ENCODE measurements around the gene NFASC.

The NFASC gene

GRCh38 chr1:204988196-204988595, 117.5 kb downstream of the NFASC start:
- no peak for DNase-seq

GRCh38 chr1:204989266-204990058, 118.8 kb downstream of the NFASC start:
- DNase-seq = peak; percentile 74

- no peak for DNase-seq
These were observed 119.5 kb downstream of the NFASC start for GRCh38 chr1:204990059-204990664.

- no peak for DNase-seq
These were observed 120.2 kb downstream of the NFASC start for GRCh38 chr1:204990721-204991341.

GRCh38 chr1:204991342-204991844, 120.7 kb downstream of the NFASC start:
- DNase-seq = no peak

- no peak for DNase-seq
These were observed 121.7 kb downstream of the NFASC start for GRCh38 chr1:204992201-204992997.

- DNase-seq = no peak
These were observed 122.3 kb downstream of the NFASC start for GRCh38 chr1:204992998-204993314.

GRCh38 chr1:204994086-204994862, 123.6 kb downstream of the NFASC start:
- no peak for DNase-seq

- no peak for DNase-seq
These were observed 126.3 kb downstream of the NFASC start for GRCh38 chr1:204996981-204997380.

- DNase-seq = no peak
These were observed 127.1 kb downstream of the NFASC start for GRCh38 chr1:204997591-204998355.

GRCh38 chr1:205001162-205001561, 130.5 kb downstream of the NFASC start:
- DNase-seq = no peak

- DNase-seq = no peak
These were observed 132.0 kb downstream of the NFASC start for GRCh38 chr1:205002705-205003104.

- DNase-seq = no peak
These were observed 132.9 kb downstream of the NFASC start for GRCh38 chr1:205003358-205004131.

- DNase-seq = no peak
These were observed 133.7 kb downstream of the NFASC start for GRCh38 chr1:205004351-205004750.

GRCh38 chr1:205008896-205009295, 138.2 kb downstream of the NFASC start:
- DNase-seq = no peak

GRCh38 chr1:205009670-205010069, 139.0 kb downstream of the NFASC start:
- DNase-seq = no peak

GRCh38 chr1:205012391-205013140, 141.9 kb downstream of the NFASC start:
- no peak for DNase-seq

GRCh38 chr1:205013683-205014367, 143.2 kb downstream of the NFASC start:
- peak; percentile 45 for DNase-seq

GRCh38 chr1:205014783-205015182, 144.1 kb downstream of the NFASC start:
- no peak for DNase-seq

Data from fibroblast of skin of right quadriceps (primary cell).